ENCODE data around the gene B4GALNT1.
"Not testable (repeated sequence)": the region's sequence is repeated elsewhere in the genome, so short reads cannot be mapped to it uniquely, and the experiment has no call there.

The B4GALNT1 gene

DNA sequence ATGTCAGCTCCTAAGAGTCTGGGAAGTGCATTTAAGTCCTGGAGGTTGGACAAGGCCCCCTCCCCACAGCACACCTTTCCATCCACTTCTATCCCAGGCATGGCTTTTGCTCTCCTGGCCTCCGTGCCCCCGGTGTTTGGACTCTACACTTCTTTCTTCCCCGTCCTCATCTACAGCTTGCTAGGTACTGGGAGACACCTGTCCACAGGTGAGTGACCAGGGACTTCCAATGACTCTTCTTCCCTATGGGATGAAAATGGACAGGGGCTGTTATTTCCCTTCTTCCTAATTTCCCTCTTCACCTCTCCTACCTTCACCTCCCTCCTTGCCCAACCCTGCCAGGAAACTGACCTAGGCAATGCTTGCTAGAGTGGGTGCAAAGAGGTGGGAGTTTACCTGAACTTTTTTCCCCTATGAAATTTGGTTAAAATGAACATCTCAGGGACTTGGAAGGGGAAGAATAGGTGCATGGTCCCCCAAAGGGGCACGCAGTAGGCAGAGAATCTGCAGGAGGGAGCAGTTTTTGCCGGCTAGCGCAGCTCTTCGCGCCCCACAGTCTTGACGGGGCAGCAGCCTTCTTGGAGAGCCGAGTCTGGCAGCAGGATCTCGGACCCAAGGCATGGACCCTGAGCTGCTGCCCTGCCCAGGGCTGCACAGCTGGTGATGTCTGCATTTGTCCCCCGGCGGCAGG lies 12.6 kb downstream of the B4GALNT1 start:
- DNase-seq: no peak

DNA sequence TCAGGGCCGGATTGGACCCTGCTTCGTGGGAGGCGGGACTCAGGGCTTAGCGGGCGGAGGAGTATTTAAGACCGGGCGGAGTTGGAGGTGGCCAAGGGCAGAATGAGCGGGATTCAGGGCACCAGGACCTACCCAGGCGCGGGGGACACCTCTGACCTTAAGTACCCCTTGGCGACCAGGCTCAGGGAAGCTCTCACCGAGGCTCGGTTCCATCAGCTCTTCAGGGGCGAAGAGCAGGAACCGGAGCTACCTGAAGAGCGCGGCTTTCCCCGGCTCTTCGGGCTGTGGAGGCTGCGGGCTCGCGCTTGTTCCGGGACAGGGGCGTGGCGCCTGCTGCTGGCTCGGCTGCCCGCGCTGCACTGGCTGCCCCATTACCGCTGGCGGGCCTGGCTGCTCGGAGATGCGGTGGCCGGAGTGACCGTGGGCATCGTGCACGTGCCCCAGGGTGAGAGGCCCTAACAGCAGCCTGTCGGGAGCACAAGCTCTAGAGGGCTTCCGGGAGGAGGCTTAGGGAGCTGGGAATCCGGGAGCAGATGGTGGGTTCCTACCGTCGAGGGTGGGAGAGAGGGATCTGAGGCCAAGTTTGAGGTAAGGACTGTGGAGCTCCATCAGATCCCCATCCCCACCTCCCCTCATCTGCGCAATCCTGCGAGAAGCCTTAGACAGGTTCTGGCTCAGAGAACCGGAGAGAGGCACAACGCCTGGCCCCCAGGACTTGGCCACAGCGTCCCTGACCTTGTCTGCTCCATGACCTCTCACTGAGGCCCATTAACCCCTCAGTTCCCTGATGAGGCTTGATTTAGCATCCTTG lies 13.4 kb downstream of the B4GALNT1 start:
- DNase-seq: no peak

DNA sequence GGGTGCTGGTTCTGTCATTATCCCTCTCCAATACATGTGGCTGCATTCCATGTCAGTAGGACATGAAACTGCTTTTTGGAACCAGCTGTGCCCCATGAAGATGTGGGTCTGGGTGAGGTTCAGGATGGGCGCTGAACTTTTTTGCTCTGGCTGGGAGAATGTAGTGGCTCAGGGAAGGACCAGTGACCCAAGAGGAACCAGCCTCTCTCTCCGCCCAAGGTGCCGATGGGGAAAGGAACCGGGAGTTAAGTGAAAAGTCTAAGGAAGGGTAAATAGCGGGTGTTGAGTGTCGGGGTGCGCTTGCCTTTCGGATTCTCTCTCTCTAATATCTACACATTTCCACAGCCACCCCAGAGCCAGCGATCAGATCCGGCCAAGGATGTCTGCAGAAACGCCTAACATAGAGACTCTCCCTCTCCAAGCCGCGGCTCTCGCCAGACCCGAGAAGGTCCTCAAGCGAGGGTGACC lies 14.0 kb downstream of the B4GALNT1 start:
- DNase-seq: no peak

DNA sequence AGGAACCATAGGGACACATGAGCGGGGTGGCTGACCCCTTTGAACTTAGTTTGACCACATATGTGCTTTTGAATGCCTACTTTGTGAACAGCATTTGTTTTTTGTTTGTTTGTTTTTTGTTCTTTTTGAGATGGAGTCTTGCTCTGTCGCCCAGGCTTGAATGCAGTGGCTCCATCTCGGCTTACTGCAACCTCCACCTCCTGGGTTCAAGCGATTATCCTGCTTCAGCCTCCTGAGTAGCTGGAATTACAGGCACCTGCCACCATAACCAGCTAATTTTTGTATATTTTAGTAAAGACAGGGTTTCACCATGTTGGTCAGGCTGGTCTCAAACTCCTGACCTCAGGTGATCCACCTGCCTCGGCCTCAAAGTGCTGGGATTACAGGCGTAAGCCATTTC lies 14.6 kb downstream of the B4GALNT1 start:
- DNase-seq: not testable (repeated sequence)

DNA sequence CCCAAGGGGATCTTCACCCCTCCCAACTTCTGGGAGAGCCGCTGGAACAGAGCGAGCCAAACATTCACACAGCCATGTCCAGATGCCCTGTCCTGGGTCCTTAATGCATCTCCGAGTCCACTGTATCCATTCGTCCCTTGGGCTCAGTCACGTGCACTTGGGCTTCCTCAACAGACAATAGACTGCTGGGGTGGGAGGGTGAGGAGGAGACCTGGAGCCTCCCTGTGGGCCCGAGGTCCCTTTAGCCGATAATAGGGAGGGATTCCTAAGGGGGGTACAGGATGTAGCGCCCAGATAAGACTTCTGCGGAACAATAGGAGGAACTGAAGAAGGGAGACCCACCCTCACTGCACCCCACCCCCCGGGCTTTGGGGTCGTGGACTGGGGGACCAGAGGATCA lies 15.1 kb downstream of the B4GALNT1 start:
- DNase-seq: no peak

DNA sequence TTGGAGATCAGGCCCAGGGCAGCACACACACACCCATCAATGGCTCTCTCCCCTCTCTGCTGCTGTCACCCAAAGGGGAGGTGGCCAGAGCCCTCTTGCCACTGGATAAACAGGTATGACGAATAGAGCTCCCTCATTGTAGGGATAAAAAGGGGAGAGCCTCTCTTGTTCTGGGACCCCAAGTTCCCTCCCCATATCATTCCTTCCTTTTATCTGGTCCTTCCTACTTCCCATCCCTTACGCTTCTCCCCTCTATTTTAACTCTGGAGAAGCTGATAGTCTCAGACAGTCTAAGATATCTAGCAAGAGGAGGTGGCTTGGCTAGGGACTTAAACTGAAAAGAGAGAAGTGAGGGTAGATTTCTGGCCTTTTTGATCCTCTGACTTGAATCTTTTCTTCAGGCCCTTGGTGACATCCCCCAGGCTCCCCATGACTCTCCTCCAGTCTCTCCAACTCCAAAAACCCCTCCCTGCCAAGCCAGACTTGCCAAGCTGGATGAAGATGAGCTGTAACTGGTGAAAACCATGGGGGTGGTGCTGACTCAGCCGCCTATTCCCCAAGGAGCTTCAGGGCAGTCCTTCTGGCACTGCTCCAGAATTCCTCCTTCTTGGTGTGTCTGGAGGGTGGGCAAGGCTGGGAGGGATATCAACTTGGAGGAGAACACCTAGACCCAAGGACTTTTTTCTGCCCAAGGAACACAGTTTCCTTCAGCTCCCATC lies 16.5 kb downstream of the B4GALNT1 start:
- no peak for DNase-seq

DNA sequence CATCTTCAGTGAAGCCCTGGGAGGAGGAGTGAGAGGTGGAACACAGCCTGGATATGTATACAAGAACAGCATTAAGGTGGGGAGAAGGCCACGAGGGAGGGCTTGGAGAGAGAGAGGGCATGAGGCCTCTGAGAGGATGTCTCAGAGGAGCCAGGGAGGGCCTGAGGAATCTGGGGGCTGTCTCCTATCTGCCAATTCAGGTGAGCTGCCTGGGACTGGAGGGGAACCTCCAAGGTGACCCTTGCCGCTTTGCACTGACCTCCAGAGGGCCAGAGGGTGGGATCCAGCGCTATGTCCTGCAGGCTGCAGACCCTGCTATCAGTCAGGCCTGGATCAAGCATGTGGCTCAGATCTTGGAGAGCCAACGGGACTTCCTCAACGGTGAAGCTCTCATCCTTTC lies 17.4 kb downstream of the B4GALNT1 start:
- DNase-seq: no peak

DNA sequence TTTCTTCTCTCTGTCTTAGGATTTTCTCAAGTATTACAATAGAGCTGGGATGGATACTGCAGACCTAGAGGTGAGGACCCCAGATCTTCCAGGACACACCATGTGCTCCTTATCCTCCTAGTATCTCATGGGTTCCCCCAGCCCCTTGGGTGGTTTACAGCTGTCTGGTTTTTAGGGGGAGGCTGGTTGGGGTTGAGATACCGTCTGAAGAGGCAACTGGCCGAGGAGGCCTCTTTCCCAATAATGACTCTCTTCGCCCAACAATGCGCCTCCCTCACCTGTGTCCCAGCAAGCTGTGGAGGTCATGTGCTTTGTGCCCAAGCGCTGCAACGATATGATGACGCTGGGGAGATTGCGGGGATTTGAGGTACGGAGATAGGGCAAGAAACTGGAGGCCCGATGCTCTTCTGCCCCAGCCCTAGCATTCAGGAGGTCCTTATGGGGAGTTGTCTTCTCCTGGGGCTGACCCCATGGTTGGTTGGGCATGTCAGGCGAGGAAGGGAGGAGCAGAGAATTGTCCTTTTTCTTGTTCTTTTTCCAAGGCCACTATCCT lies 18.0 kb downstream of the B4GALNT1 start:
- DNase-seq: no peak

DNA sequence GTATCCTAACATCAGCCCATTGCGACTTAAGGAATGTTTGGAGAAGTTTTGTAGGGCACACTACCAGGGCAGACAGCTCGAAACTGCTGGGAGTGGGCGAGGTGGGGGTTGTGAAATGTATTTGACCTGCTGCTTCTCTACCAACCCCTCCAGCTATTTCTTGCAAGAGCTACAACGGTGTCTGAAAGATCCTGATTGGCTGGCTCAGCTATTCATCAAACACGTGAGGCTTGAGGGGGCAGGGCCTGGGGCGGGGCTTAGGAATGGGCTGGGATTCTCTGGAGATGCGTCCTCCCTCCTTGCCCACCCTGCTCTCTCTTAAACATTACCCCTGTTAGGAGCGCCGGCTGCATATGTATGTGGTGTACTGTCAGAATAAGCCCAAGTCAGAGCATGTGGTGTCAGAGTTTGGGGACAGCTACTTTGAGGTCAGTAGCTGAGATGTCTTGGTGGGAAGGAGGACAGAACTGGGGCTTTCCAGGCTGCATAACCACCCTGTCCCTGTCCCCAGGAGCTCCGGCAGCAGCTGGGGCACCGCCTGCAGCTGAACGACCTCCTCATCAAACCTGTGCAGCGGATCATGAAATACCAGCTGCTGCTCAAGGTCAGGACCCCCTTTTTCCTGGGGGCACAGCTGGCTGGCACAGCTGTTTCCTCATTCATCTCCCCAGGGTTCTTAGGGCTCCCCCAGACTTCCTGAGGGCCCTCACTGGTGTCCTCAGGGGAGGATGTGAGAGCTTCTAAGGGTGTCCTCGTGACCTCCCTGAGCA lies 18.6 kb downstream of the B4GALNT1 start:
- DNase-seq: no peak

DNA sequence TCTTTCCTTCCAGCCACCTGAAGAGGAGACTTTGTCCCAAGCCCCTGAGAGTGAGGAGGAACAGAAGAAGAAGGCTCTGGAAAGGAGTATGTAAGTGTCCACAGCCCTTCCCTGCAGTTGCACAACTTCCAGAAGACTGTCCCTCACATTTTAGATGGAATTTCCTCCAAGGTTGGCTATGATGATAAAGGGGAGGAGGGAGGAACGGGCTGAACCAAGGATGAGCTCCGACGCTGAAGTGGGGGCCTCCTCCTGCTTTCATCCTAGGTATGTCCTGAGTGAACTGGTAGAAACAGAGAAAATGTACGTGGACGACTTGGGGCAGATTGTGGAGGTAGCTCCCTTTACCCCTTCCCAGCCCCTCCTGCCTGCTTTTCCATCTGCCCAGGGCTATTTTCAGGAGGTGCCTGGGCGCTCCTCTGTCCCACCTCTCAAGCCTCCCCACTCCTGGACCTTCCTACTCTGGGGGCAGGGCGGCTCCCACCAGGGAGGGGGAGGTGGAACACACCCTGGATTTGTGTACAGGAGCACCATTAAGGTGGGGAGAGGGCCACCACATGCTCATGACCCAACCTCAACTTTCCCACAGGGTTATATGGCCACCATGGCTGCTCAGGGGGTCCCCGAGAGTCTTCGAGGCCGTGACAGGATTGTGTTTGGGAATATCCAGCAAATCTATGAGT lies 19.4 kb downstream of the B4GALNT1 start:
- DNase-seq: no peak

DNA sequence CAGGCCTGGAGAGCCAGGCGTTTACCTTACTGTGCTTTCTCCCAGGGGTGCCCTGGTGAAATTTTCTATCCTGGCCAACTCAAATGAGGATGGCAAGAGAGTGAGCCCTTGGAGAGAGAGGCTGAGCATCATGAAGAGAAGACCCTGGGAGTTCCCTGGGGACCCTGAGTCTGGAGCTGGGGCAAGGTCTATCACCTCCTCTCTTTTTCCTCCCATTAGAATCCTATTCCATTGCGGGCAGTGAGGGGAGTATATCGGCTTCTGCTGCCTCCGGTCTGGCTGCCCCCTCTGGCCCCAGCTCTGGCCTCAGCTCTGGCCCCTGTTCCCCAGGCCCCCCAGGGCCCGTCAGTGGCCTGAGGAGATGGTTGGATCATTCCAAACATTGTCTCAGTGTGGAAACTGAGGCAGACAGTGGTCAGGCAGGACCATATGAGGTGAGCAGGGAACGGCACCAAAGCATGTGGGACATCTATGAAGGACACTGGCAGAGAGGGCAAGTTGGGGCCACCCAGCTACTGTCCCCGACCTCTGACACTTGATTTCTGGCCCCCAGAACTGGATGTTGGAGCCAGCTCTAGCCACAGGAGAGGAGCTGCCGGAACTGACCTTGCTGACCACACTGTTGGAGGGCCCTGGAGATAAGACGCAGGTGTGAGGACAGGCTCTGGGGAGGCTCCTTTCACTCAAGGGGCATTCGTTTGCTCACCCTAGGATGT lies 20.1 kb downstream of the B4GALNT1 start:
- no peak for DNase-seq

DNA sequence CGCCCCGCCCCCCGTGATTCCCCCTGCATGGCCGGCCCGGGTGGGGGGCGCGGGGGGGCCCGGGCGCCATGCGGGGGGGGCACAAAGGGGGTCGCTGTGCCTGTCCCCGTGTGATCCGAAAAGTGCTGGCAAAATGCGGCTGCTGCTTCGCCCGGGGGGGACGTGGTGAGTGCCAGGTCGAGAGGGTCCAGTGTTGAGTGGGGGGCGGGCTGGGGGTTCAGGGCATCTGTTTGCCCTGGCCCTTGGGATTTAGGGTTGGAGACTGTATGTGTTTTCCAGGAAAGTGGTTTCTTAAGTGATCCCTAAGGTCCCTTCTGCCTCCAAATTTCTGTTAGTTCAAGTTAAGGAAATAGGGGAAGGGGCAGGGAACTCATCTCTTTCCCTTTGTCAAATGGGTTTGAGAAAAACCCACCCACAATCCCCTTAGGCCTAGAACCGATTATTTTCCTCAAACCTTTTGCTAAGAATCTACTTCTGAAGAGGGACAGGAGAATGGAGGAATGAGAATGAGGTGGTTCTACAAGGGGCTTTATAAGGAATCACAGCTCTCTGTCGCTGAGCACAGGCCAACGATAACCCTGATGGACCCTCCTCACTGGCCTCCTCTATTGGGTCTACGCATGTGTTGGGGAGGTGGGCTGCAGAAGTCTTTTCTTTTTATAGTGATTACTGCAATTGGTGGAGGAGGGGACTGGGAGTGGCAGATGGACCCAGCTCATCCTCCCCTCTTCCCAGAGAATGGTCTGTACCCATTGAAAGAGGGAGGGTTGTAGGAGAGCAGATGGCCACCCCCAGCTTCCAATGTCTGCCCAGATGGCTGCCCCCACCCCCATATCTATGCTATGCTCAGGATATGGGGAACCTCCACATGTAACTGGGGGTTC lies 20.9 kb downstream of the B4GALNT1 start:
- no peak for DNase-seq

DNA sequence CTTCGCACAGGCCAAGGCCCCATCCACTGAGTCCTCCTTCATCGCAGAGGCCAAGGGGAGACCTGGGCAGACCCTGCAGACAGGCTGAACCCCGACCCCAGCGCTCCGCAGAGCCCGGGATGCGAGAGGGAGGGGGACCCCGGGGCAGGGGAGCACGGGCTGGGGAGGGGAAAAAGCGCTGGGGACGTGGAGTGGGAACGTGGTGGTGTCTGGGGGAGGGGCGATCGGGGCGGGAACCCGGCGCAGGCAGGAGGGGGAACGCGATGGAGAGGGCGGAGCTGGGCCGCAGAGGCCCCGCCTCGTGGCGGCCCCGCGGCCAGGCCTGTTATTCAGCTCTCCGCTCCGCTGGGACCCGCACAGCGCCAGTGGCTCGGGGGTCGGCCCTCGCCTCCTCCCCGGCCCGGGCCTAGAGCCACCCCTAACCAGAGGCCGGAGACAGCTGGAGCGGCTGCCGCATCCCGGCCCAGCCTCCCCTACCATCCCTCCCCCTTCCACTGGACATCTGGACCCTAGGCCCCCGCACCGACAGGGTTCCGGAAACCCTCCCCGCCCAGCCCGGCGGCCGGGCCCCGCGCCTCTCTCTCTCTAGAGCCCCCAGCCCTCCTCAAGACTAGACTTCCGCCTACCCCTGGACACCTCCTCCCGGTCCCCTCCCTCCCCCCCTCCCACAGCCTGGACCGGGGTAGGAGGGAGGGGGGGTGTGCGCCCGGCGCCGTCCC lies 21.7 kb downstream of the B4GALNT1 start, which contains the start of gene ARHGEF25:
Gene ARHGEF25 (plus strand): TSS at position 328 of the 719 bp plus-strand sequence. CDS start 460 bp downstream, outside the sequence.
- DNase-seq: no peak

DNA sequence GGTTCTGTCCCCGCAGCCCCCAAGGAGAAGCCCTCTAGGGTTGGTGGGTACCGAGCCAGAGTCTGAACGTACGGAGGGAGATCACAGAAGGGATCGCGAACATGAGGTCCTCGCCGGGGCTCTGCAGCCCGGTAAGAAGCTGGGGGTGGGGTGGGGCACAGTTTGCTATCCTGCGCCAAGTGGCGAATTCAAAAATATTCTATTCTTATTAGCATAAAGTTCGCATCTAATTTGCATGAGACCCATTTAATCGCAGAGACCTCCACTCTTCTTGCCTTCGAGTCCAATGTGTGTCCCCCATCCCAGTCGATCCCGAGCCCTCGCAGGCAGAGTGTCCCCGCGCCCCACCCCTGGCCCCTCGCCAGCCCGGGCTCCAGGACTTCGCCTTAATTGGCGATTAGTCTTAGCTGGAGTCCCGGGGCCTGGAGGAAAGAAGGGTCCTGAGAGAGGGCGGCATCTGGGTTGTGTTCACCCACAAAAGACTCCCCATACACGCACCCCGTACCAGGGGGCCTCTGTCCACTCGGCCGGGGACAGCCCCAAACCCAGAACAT lies 22.4 kb downstream of the B4GALNT1 start:
- no peak for DNase-seq

DNA sequence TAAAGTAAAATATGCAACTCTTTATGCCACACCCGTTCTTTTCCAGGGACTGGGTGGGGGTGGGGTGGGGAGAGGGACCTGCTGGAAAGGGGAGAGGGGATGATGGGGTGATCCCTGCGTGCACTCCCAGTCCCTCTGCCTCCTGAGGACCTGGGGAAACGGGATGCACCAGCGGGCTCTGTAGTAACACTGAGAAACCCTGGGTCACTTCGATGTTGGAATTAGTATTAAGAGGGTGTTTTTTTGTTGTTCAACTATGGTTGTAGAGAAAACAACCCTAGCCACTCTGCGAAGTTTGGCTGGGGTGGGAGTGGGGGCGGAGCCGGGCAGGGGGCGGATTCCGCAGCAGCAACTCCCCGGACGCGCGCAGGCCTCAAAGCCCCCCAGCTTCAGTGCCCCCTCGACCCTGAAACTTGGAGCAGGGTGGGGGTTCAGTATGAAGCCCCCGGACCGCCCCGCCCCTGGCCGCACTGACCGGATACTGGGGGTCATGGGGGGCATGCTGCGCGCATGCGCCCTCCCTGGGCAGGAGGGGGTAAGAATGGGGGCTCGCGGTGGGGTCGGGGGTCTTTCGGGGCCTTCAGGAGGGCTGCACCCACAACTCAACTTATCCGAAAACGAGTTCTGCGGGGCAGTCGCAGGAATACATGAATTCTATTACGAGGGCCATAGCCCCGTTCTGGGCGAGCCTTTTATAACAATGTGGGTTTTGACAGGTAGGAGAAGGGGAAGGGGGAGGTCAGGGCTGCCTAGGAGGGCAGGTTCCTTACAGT lies 23.0 kb downstream of the B4GALNT1 start:
- no peak for DNase-seq

DNA sequence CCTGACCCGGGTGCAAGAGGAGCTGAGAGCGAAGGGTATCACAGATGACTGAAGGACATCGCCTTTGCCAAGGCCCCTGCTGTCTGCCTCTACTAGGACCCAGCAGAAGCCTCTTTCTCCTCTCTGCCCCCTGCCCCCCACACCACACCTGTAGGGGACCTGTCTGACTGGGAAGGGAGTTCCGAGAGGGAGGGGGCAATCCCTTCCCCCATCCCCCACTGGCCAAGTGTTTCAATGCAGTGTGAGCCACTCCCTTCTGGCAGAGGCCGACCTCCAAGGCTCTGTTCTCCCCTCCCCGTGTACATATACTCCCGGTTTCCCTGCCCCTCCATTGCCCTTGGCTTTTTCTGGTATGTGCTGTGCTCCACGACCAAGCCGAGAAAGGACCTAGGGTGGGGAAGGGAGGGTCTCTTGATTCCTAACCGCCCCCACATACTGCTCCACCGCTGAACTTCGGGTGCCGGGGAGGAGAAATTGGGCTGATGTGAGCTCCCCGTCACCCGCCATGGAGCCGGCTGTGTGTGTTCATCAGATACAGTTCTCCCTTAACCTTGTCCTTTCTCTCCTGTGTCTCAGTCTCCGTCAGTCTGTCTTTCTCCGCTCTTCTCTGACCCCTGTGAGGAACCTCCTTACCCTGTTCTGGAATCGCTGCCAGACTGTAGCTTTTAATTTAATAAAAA lies 23.8 kb downstream of the B4GALNT1 start:
- DNase-seq: no peak

DNA sequence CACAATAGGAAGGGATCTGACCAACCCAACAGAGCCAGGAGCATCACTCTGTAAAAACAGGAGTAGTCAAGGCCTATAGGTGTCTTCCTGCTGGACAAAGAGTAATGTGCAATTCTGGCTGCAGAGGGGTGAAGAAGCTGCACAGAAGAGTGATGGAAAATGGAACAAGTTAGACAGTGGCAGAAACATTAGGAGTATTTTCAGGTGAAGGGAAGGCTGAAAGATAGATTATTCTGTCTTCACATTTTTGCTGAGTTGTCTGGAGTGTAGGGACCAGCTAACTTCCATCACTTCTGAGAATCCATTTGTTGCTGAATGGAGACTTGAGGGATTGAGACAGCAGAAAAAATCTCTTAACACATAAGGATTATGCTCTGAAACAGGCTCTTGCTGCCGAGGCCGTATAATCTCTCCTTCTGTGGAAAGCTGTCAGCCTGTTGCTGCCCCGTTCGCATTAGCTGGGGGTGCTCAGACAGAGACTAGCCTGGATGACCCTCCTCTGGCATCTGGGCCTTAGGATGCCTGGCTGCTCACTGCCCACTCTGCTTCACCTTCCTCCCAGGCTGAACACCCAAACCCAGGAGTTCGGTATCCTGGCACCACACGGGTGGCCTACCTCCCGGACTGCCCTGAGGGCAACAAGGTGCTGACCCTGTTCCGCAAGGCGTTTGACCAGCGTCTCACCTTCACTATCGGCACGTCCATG lies 24.9 kb downstream of the B4GALNT1 start:
- no peak for DNase-seq
